Measurements from ENCODE around the gene CD302.
A peak's percentile ranks its signal among the peaks of the same experiment; 100 is the strongest.
"Not testable (repeated sequence)": the region's sequence is repeated elsewhere in the genome, so short reads cannot be mapped to it uniquely, and the experiment has no call there.

CD302 gene

GRCh38 chr2:159797543-159798375 lies at the start of gene CD302:
CD302 (minus strand) TSS chr2:159798208; CDS start chr2:159798198, 10 bp downstream.
- peak; percentile 56 for DNase-seq

- DNase-seq = no peak
Measured at GRCh38 chr2:159846564-159846963, 48.6 kb upstream of the CD302 start.

- DNase-seq = no peak
Measured at GRCh38 chr2:159840616-159841015, 42.6 kb upstream of the CD302 start.

DNA sequence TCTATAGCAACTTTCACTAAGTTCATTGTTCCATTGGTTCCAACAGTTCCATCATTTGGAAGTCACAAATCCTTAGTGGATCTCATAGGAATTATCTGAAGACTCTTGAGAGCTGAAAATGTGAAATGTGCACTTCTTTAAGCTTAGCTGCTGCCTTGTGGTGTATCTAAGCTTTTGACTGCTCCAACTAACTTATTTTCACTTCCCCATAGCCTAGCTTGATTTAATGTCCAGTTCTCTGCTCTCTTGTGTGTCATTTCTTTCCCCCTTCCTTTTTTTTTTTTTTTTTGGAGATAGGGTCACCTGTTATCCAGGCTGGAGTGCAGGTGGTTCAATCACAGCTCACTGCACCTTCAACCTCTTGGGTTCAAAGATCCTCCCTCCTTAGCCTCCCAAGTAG lies 34.9 kb upstream of the CD302 start:
- peak; percentile 46 for DNase-seq

GRCh38 chr2:159832026-159832425 lies 34.0 kb upstream of the CD302 start:
- DNase-seq = no peak

DNA sequence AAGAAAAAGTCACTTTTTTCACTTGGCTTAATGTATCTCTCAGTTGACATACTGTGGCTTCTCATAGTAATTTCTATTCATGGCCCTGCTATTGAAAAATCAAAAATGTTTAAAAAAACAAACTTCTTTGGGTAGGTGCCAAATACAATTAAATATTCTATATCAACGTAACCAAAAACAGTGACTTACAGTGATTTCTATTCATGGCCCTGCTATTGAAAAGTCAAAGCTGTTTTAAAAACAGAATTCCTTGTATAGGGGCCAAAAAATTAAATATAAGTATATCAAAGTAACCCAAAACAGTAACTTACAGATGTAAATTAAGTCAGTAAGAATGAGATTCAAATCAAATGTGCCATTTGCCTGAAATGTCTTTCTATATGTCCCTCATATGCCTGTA lies 31.4 kb upstream of the CD302 start:
- DNase-seq = no peak

- DNase-seq = no peak
Measured at GRCh38 chr2:159828738-159829137, 30.7 kb upstream of the CD302 start.

GRCh38 chr2:159822478-159822833 lies 24.4 kb upstream of the CD302 start:
- not testable (repeated sequence) for DNase-seq

- DNase-seq = not testable (repeated sequence)
Measured at GRCh38 chr2:159821775-159822477, 23.9 kb upstream of the CD302 start.

DNA sequence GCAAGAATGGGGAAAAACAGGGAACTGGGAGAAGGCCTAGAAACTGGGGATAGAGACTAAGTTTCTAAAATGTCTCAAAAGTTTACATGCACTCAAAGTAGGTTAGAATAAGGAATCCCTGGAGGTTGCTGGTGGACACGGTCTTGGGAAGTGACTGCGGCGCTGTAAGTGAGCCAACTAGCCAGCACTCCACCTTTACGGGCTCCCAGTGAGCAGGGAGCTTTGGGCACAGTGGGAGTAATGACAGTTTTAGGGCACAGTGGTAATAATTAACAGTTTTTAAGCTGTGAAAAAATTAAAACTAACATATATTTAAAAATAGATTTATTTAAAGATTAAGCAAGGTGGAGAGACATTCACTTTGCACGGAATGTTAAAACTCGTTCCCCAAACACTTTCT lies 20.9 kb upstream of the CD302 start:
- DNase-seq = no peak

DNA sequence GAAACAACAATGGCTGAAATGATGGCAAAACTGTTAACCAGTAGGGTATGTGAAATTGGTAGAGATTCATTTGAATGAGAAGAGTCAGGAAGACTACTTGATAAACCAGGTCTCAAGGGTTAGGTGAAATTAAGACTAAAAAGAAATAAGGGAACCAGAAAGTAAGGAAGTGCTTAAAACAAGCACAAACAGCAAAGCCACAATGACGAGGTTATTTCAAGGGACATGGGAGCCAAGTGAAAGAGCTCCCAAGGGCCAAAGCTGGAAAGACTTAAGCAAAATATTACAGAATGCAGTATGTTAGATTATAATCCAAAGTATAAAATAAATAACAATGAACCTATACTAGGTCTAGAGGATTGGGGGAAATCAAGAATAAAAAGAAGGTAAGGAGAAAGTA lies 19.3 kb upstream of the CD302 start:
- peak; percentile 63 for DNase-seq

GRCh38 chr2:159811232-159811631 lies 13.2 kb upstream of the CD302 start:
- DNase-seq = no peak

DNA sequence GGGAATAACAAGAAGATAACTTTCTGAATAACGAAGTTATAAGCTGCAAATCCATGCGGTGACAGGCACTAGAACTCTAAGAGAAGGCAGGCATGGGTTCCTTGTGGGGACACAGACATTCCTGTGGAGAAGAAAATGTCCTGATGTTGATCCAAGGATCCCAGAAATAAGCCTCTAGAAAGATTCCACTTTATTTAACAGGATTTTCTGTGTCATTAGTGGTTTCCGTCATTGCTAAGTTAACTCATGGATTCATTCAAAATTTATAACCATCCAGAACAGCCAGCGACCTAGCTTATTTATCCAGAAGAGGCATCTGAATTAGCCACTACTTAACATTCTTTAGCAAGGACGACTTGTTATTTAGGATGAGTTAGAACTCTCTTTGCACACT lies 10.0 kb upstream of the CD302 start:
- no peak for DNase-seq

- DNase-seq = peak; percentile 59
Measured at GRCh38 chr2:159807183-159808031, 9.4 kb upstream of the CD302 start.

DNA sequence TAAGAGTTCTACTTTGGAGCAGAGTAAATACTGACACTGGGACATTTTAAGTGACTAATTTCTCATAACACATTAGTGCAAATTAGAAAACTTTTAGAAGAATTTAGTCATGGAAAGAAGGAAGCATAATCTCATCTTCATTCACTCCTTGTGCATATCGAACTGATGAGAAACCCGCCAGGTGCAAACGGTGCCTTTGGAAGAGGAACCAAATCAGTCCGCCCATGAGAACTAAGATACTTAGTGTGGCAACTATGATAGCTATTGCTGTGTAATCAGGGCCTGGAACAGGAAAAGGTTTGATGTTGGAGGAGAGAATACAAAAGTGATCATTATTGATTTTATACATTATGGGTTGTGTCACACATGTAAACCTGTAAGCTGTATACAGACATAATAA lies 6.9 kb upstream of the CD302 start:
- DNase-seq = no peak

DNA sequence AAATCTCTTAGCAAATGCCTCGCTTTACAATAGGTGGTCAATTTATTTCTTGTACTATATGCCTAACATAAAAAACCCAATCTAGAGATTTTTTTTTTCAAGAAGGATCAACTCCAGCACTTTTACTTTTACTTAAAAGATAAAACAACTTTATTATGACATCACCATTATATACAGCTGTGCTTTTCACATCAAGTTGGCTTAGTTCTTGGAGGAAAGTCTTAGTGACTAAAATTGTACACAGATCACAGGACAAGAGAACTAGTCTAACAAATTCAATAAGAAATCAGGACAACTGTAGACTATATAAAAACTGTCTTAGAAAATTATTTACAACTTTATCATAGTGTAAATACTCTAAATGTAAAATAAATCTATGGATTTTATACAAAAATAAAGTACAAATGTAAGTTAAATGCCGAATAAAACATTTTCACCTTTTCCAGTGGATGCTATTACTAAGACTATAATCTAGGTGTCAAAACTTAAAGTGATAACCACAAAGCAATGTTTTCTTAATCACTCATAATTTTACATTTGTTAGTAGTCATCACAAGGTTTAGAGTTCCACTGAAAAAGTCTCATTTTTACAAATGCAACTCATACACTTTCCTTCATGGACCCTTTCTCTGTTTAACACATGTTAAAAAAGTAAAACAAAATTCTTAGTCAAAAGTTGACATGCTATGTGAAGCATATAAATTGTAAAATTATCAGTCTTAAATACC lies 5.4 kb upstream of the CD302 start:
- no peak for DNase-seq

DNA sequence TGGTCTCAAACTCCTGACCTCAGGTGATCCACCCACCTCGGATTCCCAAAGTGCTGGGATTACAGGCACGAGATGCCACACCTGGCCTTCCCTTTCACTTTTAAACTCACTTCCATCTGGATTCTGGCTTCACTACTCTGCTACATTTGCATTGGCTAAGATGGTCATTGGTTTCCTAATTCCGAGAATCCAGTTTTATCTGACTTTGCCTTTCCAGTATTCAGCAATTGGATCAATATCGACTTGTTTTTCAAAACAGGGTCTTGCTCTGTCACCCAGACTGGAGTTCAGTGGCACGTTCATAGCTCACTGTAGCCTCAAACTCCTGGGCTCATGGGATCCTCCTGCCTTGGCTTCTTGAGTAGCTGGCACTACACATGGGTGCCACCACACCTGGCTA lies 4.7 kb upstream of the CD302 start:
- no peak for DNase-seq

- DNase-seq = no peak
Measured at GRCh38 chr2:159799833-159800232, 1.8 kb upstream of the CD302 start.

DNA sequence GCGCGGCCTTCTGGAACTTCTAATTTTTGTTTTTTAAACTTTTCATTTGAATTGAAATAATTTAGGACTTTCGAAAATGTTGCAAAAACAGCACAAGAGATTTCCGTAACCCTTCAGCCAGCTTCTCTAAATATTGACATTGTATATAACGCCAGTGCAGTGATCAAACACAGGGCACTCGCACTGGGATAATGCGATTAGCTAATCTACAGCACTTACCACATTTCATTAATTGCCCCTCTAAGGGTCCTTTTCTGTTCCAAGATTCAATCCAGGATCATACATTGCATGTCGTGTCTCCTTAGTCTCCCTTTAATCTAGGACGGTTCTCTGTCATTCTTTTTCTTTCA lies 343 bp upstream of the CD302 start:
- DNase-seq = no peak

GRCh38 chr2:159797225-159797542 lies 824 bp downstream of the CD302 start:
- no peak for DNase-seq

GRCh38 chr2:159795841-159796690 lies 1.9 kb downstream of the CD302 start:
- peak; percentile 74 for DNase-seq

DNA sequence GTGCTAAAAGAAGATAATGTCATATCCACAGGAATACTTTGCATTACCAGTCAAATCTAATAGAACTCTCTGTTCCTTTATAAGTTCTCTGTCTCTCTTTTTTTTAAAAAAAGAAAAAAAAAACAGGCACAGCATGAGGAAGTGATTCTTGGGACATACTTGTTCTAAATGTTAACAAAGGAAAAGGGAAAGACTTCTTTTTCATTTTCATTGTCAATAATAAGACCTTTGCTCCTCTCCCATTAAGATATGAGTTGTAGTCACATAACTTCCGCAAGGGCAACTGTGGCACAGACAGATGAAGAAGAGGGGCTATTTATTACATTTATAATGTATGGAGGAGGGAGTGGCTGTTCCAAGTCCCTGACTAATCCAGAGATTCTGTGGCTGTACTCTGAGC lies 4.7 kb downstream of the CD302 start:
- peak; percentile 83 for DNase-seq

All from inflammatory macrophage treated with lipopolysaccharide for 4 hours (primary cell).